Caki2 (cell line): ENCODE results near the gene SPRR1A. TPM values are rescaled to one million over a fixed set of nuclear protein-coding genes. Genes with fewer than 3 reads are reported as not detected.

ENCODE experiments used
- DNase-seq: peaks from one replicate; pipeline ENCODE4 v3.0.0-alpha.2; 2015; ENCODE audit warnings: low read depth
- in situ Hi-C: cut with HindIII; loops from 2 replicates; pipeline ENCODE4 v1.10.0; 2016; ENCODE audit warnings: low sequenced_read_pairs, low pct_unique_long_range_greater_than_20kb, mixed read lengths
- total RNA-seq: library from RNA; depleted of rRNA; stranded (reverse); fragments of >200 nt; shearing (Covaris generic); gene quantifications from 2 replicates; pipeline ENCODE4 v1.2.3, GENCODE V29; 2014; ENCODE audit warnings: low replicate concordance

Gene SPRR1A
- total RNA-seq, 1 experiment from 2014 or later = not detected

DNA sequence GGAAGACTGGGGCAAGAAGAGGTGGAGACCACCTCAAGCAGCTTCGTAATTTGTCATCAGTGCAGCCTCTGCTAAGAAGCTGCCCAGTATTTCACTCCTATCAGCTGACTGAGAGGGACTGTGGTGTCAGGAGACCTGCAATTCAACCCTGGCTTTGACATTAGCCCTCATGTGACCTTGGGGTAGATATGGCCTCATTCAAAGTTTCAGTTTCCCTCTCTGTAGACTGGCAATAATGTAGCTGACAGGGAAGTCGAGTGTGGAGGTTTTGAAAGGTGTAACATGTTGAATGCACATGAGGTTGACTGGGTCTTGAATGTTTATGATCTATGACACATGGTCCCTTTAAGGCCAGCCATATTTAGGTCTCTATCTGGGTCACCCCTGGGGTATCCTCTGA, 15.6 kb upstream of the SPRR1A start:
- in situ Hi-C loops = no loop called here
- no peak for DNase-seq

DNA sequence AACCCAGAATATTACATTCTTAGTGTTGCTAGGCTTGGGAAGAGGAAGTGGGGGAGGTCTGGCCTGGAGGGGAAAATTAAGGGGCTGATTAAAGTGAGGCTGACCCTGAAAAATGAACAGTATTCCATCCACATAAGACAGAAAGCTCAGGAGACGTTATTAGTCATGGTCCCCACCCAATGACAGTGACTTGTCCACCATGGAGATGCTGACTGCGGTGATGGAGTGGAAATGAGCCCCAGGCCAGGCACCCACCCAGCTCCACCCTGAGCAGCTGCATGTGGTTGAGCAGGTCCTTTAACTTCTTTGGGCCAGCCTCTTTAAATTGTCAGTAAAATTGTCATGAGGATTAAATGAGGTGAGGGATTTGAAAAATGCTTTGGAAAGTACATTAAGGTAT, 14.8 kb upstream of the SPRR1A start:
- DNase-seq = no peak
- in situ Hi-C loops = no loop called here

GRCh38 chr1:152970495-152970894, 13.4 kb upstream of the SPRR1A start, which contains the start of gene SPRR4:
Gene SPRR4 (plus strand): TSS chr1:152970648. CDS start chr1:152971891, 1,243 bp downstream.
- in situ Hi-C loops = no loop called here
- DNase-seq = no peak

DNA sequence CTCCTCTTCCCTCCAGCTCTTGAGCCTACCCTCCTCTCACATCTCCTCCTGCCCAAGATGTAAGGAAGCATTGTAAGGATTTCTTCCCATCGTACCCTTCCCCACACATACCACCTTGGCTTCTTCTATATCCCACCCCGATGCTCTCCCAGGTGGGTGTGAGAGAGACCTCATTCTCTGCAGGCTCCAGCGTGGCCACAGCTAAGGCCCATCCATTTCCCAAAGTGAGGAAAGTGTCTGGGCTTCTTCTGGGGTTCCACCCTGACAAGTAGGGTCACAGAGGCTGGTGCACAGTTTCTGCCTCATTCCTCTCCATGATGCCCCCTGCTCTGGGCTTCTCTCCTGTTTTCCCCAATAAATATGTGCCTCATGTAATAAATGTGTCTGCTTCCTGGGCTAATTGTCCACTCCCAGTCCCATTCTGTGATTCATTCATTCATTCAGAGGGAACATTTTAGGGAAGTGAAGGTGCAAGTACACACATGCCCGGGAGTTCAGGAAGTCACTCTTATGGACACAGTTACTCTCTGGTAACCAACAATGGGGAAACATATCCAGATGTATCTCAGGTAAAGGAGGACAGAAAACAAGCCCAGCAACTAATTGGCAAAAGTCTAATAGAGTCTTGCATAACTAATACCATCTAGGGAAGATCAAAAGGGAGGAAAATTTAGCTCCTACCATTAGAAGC, 11.5 kb upstream of the SPRR1A start:
- DNase-seq = no peak
- in situ Hi-C loops = no loop called here

DNA sequence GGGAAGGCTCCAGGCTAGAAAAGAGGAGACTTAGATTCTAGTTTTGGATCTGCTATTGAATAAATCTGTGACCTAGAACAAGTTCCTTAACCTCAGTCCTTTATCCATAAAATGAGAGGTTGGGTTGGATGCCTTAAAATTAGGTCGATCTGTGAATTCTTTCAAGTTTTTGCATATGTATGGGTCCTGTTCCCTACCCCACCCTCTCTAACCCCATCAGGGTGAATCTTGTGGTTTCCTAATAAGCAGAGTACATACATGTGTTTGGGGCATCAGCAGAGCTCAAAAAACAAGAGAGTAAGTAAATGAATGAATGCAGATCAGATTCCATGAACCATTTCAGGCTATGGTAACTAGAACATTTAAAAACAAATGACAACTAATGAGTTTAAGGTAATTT, 7.2 kb upstream of the SPRR1A start:
- in situ Hi-C loops = no loop called here
- no peak for DNase-seq

DNA sequence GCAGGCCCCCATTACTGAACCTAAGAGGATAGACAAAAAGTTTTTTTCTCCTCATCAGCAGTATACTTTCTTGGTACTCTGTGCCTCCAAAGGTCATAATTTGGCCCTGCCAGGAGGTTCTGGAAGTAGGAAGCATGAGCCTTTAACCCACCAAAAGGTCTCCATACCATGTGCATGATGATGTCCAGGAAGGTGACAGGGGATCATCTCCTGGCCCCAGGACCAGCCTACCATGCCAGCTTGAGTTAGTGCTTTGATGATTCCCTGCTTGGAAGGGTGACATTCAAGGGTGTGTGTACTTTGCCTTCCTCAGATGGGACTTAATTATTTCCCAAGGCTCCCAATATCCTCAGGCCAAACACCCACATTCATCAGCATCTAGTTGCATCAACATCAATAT, 6.3 kb upstream of the SPRR1A start:
- in situ Hi-C loops = no loop called here
- DNase-seq = no peak

- no peak for DNase-seq
Measured at GRCh38 chr1:152980676-152981075, 3.2 kb upstream of the SPRR1A start.

GRCh38 chr1:152981146-152981871, 2.6 kb upstream of the SPRR1A start:
- no peak for DNase-seq
- in situ Hi-C loops = no loop called here

More at GRCh38 chr1:152980676-152981075, 3.2 kb upstream of the SPRR1A start:
- in situ Hi-C loops = no loop called here

DNA sequence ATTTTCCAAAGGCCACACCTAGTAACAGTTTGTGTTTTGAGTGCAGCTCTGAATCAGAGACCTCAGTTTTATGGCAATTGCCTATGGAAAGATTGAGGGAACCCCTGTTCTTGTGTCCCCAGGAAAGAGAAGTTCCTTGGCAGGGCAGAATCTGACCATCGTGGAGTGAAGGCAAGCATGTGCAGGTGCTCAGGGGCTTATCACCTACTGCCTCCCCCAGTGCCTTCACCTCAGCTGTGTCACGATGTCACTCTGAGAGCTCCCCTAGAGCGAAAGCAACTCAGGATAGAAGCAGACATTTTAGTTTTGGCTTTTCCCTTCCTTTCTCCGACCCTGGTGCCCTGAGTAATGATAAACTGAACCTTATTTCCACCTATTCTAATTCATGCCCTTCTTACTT, 1.8 kb upstream of the SPRR1A start:
- in situ Hi-C loops = no loop called here

DNA sequence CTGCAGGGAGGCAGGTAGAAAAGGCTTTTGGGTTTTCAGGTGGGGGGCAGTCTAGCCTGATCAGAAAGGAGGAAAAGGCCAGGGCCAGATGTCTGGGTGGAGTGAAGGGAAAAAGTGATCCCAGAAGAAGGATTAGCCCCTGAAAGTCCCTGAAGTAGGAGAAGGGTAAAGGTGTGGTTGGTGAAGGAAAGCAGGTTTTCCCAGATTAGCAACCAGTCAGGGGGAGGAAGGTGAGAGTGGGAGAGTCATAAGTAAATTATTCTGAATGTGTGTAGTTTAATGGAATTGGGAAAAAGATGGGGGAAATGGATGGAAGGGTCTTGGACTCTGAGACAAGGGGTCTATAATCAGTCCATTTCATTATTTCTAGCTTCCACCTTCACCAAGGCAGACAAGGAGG, 647 bp upstream of the SPRR1A start:
- DNase-seq = no peak
- in situ Hi-C loops = no loop called here

More for the DNA sequence above, 1.8 kb upstream of the SPRR1A start:
- no peak for DNase-seq

DNA sequence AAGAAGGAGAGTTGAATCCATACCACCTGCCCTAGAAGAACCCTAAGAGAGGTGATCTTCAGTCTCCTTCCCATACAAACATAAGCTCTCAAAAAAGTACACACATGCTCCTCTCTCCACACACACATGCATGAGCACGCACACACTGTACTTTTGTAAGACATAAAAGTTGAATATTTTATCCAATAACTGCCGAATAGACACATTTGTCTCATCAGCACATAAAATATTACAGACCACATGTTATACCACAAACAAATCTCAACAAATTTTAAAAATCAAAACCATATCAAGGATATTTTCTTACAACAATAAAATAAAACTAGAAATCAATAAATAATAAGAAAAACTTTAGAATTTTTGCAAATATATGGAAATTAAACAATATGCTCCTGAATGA, 2.7 kb downstream of the SPRR1A start:
- in situ Hi-C loops = no loop called here
- no peak for DNase-seq

DNA sequence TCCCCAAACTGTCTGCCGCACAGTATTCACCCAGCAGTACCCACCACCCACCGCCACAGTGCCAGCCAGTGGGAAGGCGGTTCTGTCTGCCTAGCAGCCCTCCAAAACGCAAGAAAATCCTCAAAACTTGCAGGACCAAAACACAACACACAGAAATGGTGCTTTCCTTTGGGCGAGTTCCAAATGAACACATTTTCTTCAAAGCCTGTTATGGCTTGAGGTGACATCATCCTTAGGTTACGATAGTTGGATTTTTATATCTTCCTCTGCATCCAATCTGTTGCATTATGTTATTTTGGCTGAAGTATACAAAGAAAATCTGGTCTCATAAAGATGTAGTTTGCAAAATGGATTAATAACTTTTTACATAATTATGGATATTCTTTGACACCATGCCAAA, 9.3 kb downstream of the SPRR1A start:
- in situ Hi-C loops = no loop called here
- DNase-seq = no peak

DNA sequence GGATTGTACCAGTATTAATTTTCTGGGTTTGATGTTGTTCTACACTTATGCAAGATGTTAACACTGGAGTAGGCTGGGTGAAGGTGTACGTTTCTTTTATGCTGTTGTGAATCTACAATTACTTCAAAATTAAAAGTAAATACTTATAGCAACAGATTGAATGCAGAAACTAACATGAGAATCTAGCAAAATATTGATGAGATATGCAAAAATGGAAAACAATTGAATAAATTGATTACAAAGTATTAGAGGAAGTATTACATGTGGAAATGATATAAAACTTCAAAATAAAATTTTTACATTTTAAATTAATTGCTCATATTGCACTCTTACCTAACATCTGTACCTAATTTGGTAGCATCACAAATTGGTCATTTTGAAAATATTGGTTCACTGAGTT, 12.0 kb downstream of the SPRR1A start:
- DNase-seq = no peak
- in situ Hi-C loops = no loop called here

GRCh38 chr1:152996633-152997400, 12.9 kb downstream of the SPRR1A start:
- in situ Hi-C loops = no loop called here
- DNase-seq = no peak

- DNase-seq = no peak
- in situ Hi-C loops = no loop called here
Measured at GRCh38 chr1:152997901-152998300, 14.0 kb downstream of the SPRR1A start.

- in situ Hi-C loops = no loop called here
- DNase-seq = no peak
Measured at GRCh38 chr1:152998476-152998875, 14.6 kb downstream of the SPRR1A start.

DNA sequence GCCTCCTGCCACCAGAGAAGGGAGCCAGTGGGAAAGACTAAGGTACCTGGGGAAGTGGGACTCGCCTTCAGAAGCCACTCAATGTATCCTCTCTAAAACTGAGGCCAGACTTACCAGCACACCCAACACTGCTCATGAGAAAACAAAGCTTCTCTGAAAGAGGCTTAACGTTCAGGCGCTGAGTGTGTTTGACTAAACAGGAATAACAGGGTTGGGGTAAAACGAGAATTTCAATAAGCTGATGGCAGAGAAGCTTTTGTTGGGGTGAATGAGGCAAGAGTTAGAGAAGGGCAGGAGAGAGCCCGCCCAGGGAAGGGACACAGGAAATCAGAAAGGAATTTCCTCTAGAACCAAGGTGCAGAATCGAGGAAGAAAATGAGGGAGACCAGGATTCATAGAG, 15.9 kb downstream of the SPRR1A start:
- in situ Hi-C loops = no loop called here
- DNase-seq = no peak

- in situ Hi-C loops = no loop called here
- no peak for DNase-seq
Measured at GRCh38 chr1:153000294-153000693, 16.4 kb downstream of the SPRR1A start.

DNA sequence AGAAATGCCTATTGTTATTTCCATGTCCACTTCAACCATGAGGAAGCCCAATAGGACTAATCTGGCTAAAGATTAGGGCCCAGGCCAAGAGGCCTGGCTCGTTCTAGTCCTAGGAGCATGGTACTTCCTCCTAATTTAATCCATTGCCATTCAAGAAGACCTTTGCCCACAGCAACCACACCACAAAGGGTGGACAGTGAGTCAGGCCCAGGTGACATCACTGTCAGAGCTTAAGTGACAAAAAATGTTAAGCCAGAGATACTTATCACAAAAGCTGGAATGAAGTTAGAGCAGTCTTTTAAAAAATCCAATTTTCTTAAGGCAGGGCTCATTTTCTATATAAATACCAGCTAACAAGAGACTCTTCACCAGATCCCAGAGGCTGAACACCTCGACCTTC, 17.5 kb downstream of the SPRR1A start, which contains the start of gene SPRR3:
Gene SPRR3, plus strand, starts transcription at position 368 of the 400 bp plus-strand sequence. CDS start 1,272 bp downstream, outside the sequence.
- in situ Hi-C loops = no loop called here
- DNase-seq = no peak
